ENCODE measurements around the gene HLCS. TPM values are rescaled to one million over a fixed set of nuclear protein-coding genes. Genes with fewer than 3 reads are reported as not detected.

The HLCS gene
- total RNA-seq, 1 donor from 2014 or later = 15.5 TPM

GRCh38 chr21:36883532-36884486 is 82.7 kb downstream of the HLCS start:
- DNase-seq (ENCODE audit: low spot score) = no peak

GRCh38 chr21:36882776-36883175 is 83.7 kb downstream of the HLCS start:
- DNase-seq (ENCODE audit: low spot score) = no peak

- no peak for DNase-seq (ENCODE audit: low spot score)
These were observed 85.2 kb downstream of the HLCS start for GRCh38 chr21:36881228-36881627.

GRCh38 chr21:36879827-36880226 is 86.6 kb downstream of the HLCS start:
- no peak for DNase-seq (ENCODE audit: low spot score)

- no peak for DNase-seq (ENCODE audit: low spot score)
These were observed 88.7 kb downstream of the HLCS start for GRCh38 chr21:36877741-36878140.

- DNase-seq (ENCODE audit: low spot score) = no peak
These were observed 91.8 kb downstream of the HLCS start for GRCh38 chr21:36874665-36875064.

- DNase-seq (ENCODE audit: low spot score) = no peak
These were observed 93.0 kb downstream of the HLCS start for GRCh38 chr21:36873513-36873912.

- no peak for DNase-seq (ENCODE audit: low spot score)
These were observed 99.1 kb downstream of the HLCS start for GRCh38 chr21:36867291-36867905.

- DNase-seq (ENCODE audit: low spot score) = no peak
These were observed 100.0 kb downstream of the HLCS start for GRCh38 chr21:36866419-36866818.

- DNase-seq (ENCODE audit: low spot score) = no peak
These were observed 101.5 kb downstream of the HLCS start for GRCh38 chr21:36864974-36865373.

- DNase-seq (ENCODE audit: low spot score) = no peak
These were observed 103.2 kb downstream of the HLCS start for GRCh38 chr21:36863260-36863659.

GRCh38 chr21:36861595-36862323 is 104.7 kb downstream of the HLCS start:
- no peak for DNase-seq (ENCODE audit: low spot score)

GRCh38 chr21:36860736-36861594 is 105.5 kb downstream of the HLCS start:
- DNase-seq (ENCODE audit: low spot score) = no peak

- DNase-seq (ENCODE audit: low spot score) = peak; percentile 62
These were observed 106.5 kb downstream of the HLCS start for GRCh38 chr21:36859744-36860501.

GRCh38 chr21:36858320-36858957 is 108.0 kb downstream of the HLCS start:
- DNase-seq (ENCODE audit: low spot score) = no peak

- DNase-seq (ENCODE audit: low spot score) = no peak
These were observed 109.8 kb downstream of the HLCS start for GRCh38 chr21:36856643-36857042.

GRCh38 chr21:36854391-36854790 is 112.1 kb downstream of the HLCS start:
- DNase-seq (ENCODE audit: low spot score) = no peak

GRCh38 chr21:36852864-36853263 is 113.6 kb downstream of the HLCS start:
- DNase-seq (ENCODE audit: low spot score) = no peak

- no peak for DNase-seq (ENCODE audit: low spot score)
These were observed 114.2 kb downstream of the HLCS start for GRCh38 chr21:36852293-36852692.

GRCh38 chr21:36851121-36851520 is 115.3 kb downstream of the HLCS start:
- no peak for DNase-seq (ENCODE audit: low spot score)
